ENCODE results near the gene WDR81.

The WDR81 gene

GRCh38 chr17:1710807-1711553 is 13.5 kb upstream of the WDR81 start:
- no peaks in the 10 kb centered on the region for H3K36me3 ChIP-seq
- no peak overlapping the region for H3K4me3 ChIP-seq (ENCODE audit: low read depth, low read length)
- no peak for DNase-seq
- TF ChIP-seq CTCF (IDR thresholded peaks at IDR 0.05; ENCODE audit: low read depth, low read length) = no peak
- H3K27ac ChIP-seq = no peak overlapping the region
- no peaks in the 10 kb centered on the region for H3K9me3 ChIP-seq (ENCODE audit: severe bottlenecking)
- no peaks in the 10 kb centered on the region for H3K27me3 ChIP-seq (ENCODE audit: insufficient read depth, low read depth, severe bottlenecking)

GRCh38 chr17:1711804-1712203 is 12.7 kb upstream of the WDR81 start:
- Histone ChIP-seq H3K27ac (no peak overlapping the region), H3K9me3 (ENCODE audit: severe bottlenecking) (no peaks in the 10 kb centered on the region), H3K4me3 (ENCODE audit: low read depth, low read length) (no peak overlapping the region), H3K27me3 (ENCODE audit: insufficient read depth, low read depth, severe bottlenecking) (no peaks in the 10 kb centered on the region), H3K36me3 (no peaks in the 10 kb centered on the region)
- TF ChIP-seq CTCF (IDR thresholded peaks at IDR 0.05; ENCODE audit: low read depth, low read length) = no peak
- DNase-seq = no peak

- Histone ChIP-seq H3K9me3 (ENCODE audit: severe bottlenecking) (no peaks in the 10 kb centered on the region), H3K27me3 (ENCODE audit: insufficient read depth, low read depth, severe bottlenecking) (no peaks in the 10 kb centered on the region), H3K27ac (no peak overlapping the region), H3K36me3 (no peaks in the 10 kb centered on the region), H3K4me3 (ENCODE audit: low read depth, low read length) (no peak overlapping the region)
- no peak for TF ChIP-seq CTCF (IDR thresholded peaks at IDR 0.05; ENCODE audit: low read depth, low read length)
- DNase-seq = no peak
Measured at GRCh38 chr17:1712271-1712670, 12.2 kb upstream of the WDR81 start.

GRCh38 chr17:1713160-1713877 is 11.2 kb upstream of the WDR81 start:
- no peaks in the 10 kb centered on the region for H3K27me3 ChIP-seq (ENCODE audit: insufficient read depth, low read depth, severe bottlenecking)
- no peaks in the 10 kb centered on the region for H3K9me3 ChIP-seq (ENCODE audit: severe bottlenecking)
- H3K36me3 ChIP-seq = no peaks in the 10 kb centered on the region
- H3K27ac ChIP-seq = no peak overlapping the region
- H3K4me3 ChIP-seq (ENCODE audit: low read depth, low read length) = no peak overlapping the region
- TF ChIP-seq CTCF (IDR thresholded peaks at IDR 0.05; ENCODE audit: low read depth, low read length) = no peak
- no peak for DNase-seq

- H3K27me3 ChIP-seq (ENCODE audit: insufficient read depth, low read depth, severe bottlenecking) = no peaks in the 10 kb centered on the region
- H3K4me3 ChIP-seq (ENCODE audit: low read depth, low read length) = peak overlapping the region; percentile 29
- no peaks in the 10 kb centered on the region for H3K9me3 ChIP-seq (ENCODE audit: severe bottlenecking)
- DNase-seq = peak; percentile 82
- peak; percentile 89 for TF ChIP-seq CTCF (IDR thresholded peaks at IDR 0.05; ENCODE audit: low read depth, low read length)
- H3K36me3 ChIP-seq = no peaks in the 10 kb centered on the region
- H3K27ac ChIP-seq = peak overlapping the region; percentile 44; the same call in 1 of the 2 replicates
Measured at GRCh38 chr17:1713878-1714426, 10.6 kb upstream of the WDR81 start.

All from WERI-Rb-1 (cell line).